ENCODE data around the gene EXOSC5.

Gene EXOSC5

DNA sequence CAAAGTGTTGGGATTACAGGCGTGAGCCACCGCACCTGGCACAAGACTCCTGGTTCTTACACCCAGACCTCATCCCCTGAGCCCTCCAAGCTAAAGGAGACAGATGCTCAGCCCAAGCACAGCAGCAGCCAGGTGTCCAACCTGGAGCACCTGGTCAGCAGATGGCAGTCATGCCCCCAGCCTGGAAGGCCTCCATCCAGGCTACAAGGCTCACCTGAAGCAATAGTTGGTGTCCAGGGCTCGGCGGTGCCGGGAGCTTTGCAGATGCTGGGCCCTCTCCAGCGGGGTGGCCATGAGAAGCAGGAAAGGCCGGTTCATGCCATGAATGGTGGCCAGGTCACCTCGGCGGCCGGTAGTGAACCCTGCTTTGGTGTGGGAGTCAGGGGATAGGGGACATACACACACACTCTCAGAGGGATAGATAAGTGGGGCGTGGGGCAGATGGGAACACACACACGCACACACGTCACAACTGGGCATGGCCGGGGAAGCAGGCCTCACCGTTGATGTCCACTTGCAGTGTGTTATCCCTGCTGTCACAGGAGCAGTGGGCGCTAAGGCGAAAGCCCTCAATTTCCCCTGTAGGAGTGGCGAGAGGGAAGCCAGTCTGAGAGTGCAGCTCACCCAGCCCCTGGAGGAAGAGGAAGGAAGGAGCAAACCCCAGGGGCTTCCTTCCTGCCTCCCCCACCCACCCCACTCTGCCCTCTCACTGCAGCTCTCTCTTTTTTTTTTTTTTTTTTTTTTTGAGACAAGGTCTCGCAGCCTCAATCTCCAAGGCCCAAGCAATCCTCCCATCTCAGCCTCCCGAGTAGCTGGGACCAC is 55.3 kb downstream of the EXOSC5 start:
- no peak for DNase-seq

DNA sequence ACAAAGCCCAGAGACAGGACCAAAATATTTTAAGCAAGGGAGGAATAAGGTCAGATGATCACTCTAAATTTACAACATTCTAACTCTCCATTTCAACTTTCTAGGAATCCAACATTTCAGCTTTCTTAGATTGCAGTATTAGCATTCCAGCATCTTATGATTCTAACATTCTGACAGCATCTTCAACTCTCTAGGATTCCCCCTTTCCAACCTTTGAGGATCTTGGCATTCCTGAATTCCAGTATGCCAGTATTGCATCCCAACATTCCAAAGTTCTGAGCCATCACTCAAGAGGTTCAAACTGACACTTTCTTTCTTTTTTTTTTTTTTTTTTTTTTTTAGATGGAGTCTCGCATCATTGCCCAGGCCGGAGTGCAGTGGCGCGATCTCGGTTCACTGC is 57.2 kb downstream of the EXOSC5 start:
- no peak for DNase-seq
